GM19023 (cell line): ENCODE measurements around the gene GRK6.
"Not testable (repeated sequence)": the region's sequence is repeated elsewhere in the genome, so short reads cannot be mapped to it uniquely, and the experiment has no call there.

Source experiments
- ATAC-seq: cut with Tn5 transposase; IDR thresholded peaks from one replicate; pipeline ENCODE4 v1.9.1; 2021; ENCODE audit warnings: mild to moderate bottlenecking, moderate library complexity; ENCODE audit not compliant: unreplicated experiment

The GRK6 gene

DNA sequence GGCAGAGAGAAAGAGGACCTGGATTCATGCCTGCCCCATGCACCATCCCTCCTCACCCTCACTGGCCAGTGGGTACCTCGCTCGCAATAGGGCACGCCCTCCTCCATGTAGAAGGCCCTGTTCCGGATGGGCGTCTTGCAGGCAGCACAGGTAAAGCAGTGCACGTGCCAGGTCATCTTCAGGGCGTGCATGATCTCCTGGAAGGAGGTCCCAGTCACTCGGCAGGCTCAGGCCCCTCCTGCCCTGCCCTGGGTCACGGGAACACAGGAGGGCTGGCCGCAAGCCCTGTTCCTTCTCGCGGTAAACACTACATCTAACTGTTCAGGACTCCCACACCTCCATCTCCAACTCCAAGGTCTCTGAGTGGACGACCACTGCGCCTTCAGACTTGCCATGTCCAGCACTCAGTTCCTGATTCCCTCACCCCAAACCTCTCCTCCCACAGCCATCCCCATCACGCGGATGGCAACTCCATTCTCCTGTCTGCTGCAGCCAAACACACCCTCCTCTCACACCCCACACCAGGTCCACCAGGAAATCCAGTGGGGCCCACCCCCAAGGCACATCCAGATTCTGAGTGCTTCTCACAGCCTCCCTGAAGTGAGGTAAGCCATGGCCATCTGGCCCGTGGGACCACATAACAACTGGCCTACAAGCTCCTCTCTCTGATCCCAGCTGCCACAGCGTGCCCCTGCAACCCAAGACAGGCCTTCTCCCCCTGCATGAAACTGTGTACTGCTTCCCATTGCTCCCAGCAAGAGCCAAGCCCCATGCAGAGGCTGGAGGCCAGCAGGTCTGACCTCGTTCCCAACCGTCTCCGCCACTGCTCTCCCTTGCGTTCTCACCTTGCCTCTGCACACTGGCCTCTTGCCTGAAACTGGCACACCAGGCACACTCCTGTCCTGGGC, 57.8 kb downstream of the GRK6 start:
- ATAC-seq: no peak

DNA sequence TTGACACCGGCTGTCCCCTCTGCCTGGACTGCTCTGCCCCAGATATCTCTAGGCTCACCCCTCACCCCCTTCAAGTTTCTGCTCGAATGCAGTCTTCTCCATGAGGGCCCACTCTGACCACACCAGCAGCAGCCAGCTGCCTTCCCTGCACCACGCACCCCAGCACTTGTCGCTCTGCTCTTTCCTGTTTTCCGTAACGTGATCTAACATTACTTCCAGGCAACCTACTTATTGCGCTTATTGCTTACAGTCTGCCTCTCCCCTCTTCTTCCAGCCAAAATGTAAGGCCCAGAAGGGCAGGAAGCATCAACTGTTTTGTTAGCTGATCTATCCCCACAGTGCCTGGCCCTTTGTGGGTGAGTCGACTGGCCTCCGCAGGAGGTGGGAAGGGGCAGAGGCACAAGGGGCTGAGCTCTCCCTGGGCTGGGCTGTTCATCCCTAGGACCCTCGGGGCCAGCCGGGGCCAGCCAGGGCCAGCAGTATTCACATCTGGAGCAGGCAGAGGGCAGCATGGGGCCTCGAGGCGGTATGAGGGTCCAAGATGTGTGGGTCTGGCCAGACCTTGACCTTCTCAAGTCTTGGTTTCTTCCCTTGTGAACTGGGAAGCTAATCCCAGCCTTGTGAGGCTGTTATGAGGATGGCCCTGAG, 58.5 kb downstream of the GRK6 start:
- no peak for ATAC-seq

DNA sequence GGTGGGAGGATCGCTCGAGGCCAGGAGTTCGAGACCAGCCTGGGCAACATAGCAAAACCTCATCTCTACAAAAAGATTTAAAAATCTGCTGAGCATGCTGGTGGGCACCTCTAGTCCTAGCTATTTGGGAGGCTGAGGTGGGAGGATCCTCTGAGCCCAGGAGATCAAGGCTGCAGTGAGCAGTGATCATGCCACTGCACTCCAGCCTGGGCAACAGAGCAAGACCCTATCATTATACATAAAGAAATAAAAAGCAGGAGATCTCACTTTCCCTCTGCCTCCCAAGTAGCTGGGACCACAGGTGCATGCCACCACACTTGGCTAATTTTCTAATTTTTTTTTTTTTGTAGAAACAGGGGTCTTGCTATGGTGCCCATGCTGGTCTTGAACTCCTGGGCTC, 59.3 kb downstream of the GRK6 start:
- ATAC-seq: not testable (repeated sequence)

DNA sequence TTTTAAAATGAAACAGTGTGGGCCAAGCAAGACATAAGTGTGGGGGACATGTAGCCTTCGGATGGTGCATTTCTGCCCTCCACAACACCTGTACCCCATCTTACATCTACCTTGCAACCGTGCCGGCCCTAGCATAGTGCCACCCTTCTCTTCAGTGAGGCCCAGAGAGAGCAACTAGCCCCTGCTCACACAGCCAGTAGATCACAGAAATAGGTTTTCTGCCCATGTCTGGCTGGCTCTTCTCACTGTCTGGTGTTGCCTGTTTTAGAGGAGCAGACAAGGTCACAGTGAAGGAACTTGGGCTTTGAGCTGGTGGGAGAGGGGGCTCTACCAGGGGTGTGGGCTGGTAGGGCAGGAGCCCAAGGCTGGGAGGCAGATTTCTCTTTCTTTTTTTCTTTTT, 59.8 kb downstream of the GRK6 start:
- no peak for ATAC-seq

DNA sequence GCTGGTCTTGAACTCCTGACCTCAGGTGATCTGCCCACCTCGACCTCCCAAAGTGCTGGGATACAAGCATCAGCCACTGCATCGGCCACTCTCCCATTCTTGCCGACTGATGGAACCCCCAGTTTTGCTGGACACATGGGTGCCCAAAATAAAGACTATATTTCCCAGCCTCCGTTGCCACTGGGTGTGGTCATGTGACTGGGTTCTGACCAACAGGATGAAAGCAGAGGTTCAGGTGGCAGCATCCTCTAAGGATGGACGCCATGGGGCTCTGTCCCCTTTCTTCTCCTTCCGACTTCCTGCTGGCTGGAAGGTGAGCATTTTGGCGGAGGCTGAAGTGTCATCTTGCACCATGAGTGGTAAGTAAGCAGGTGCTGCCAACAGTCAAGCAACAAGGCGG, 60.7 kb downstream of the GRK6 start:
- no peak for ATAC-seq

DNA sequence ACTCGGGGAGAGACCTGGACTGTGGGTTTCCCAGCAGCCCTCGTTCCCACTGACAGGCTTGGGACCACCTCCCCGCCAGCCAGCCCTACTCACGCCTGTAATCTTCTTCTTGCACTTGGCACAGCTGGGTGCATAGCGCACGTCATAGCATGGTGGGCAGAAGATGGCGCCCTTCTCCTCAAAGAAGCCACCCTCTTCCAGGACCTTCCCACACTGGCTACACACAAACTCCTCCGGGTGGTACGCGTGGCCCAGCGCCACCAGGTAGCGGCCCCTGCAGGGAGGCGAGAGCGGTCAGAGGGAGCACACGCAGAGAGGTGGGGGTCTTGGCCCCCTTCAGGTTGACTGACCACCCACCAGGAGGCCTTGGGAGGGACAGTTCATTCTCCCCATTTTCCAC, 61.5 kb downstream of the GRK6 start:
- no peak for ATAC-seq

DNA sequence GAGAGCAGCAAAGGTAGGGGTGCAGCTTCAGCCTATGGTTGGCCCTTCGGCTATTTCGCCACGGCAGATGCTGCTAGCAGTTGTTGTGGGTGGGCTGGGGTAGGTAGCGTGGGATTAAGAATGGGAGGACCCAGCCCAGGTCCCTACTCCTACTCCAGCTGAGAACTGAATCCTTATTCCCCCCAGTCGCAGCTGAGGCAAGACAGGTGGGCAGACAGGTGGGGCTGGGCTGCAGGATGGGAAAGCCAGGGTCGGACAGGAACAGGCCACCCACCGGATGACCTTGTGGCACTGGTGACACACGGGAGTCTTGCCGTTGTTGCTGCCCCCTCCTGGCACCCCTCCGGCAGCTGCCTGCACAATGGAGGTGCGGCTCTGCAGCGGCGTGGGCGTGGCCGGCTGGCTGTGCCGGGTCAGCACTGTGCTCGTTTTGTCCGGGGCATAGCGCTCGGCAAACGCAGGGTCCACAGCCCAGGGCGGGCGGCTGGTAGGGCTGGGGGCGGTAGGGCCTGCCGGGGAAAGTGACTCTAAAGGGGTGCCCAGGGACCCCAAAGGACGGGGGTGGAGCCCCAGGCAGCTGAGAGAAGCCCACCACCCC, 62.7 kb downstream of the GRK6 start:
- no peak for ATAC-seq

DNA sequence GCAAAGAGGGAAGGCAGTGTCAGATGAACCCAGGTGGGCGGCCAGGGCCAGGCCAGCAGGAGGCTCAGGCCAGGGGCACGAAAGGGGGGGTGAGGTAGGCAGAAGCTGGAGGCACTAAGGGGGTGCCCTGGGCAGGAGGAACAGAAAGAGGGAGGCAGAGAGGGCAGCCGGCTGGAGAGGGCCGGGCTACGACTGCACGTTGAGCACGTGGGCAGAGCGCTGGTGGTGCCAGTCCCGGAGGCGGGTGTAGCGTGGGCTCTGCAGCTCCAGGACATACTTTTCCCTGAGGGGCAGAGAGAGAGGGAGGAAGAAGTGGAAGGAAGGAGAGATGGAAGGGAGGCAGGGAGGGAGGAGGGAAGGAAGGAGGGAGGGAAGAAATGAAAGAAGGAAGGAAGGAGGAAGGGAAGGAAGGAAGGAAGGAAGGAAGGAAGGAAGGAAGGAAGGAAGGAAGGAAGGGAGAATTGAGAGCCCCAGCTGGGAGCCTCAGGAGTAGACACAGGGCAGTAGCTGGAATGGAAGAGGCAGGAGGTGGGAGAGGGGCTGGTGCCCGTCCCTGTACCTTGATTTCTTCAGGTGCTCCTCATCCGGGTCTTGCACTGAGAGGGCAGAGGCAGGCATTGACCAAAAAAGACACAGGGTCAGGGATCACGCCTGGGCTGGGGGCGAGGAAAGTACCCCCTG, 64.0 kb downstream of the GRK6 start:
- ATAC-seq: no peak

DNA sequence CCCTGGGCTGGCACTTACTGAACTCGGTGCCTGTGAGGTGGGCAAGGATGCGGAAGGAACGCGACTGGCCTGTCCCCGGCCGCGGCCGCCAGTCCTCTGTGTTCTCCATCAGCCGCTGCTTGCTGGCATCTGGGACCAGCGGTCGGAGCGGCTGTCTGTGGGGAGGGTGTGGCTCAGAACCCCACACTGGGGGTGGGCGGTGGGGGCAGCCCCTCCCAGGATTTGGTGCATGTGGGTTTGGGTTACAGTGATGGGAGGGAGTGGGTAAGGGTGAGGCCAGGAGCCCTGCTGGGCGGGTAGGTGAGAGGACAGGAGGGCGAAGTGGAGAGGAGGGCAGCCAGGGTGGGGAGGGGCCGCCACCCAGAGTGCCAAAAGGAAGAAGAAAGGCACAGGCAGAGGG, 64.5 kb downstream of the GRK6 start:
- ATAC-seq: no peak

DNA sequence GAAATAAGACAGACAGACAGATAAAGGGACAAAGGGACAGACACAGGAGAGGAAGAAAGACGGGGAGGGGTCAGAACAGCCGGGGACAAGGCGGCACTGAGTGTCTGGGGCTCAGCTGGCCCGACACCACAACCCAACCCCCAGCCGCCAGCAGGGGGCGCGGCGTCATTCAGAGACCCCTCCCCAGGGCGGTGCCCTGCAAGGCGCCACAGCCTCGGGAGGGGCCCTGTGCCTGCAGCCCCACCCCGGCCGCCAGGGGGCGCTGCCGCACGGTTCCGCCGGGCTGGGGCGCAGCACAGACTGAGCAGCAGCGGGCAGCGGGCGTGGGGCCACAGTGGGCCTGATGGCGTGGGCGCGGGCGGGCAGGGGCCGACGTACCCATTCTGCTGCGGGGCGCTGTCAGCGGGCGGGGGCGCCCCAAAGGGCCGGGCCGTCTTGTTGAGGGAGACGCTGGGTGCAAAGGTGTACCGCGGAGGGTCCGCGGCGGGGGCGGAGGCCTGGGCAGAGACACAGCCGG, 65.0 kb downstream of the GRK6 start:
- no peak for ATAC-seq

DNA sequence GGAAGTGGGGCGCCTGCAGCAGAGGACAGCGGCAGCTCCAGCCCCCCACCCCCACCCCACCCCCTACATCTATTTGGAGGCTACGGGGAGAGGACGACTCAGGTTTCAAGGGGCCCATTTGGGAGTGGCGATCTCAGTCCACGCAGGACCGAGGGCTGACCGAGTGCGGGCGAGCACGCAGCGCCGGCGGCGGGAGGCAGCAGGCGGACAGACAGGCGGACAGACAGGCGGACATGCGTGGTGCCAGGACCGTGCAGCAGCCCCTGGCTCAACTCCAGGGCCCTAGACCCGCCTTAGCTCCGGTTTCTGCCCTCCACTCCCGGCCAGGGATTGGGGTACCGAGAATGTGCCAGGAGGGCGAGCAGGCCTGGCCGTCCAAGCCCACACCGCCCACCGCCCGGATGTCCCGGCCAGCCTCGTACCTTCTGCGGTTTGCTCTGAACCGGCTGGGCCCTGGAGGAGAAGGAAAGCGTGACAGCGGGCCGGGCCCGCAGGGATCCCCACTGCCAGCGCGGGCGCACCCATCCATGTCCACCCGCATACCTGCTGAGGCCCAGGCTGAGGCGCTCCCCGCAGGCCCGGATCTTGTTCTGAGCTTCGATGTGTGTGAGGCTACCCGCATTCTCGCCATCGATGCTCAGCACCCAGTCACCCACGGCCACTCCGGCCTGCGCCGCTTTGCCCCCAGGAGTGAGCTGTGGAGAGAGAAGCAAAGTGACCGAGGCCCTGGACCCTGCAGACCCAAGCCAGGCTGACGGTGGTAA, 65.7 kb downstream of the GRK6 start:
- no peak for ATAC-seq
